ENCODE results near the gene FN1. TPM values are rescaled to one million over a fixed set of nuclear protein-coding genes. Genes with fewer than 3 reads are reported as not detected.

FN1 gene
- total and polyA plus RNA-seq, 2 donors (not counting 1 experiment from before 2014, with no cell fraction given): 3,629 to 5,906 TPM

GRCh38 chr2:215368493-215368809, 67.4 kb downstream of the FN1 start:
- Histone ChIP-seq H4K20me1 (ENCODE audit: control insufficient read depth, extremely low read depth, insufficient read depth, low read length) (no peaks in the 10 kb centered on the region), H3K9ac (ENCODE audit: insufficient read depth, low read length) (no peak overlapping the region), H3K9me3 (ENCODE audit: control insufficient read depth, insufficient read depth, low read depth, low read length) (no peaks in the 10 kb centered on the region), H3K79me2 (ENCODE audit: control insufficient read depth, insufficient read depth, low read length) (peaks cover 6% of the 10 kb centered on the region), H3K36me3 (ENCODE audit: control insufficient read depth, insufficient read depth, low read length) (peaks cover 28% of the 10 kb centered on the region), H3K27ac (ENCODE audit: insufficient read depth, low read length) (no peak overlapping the region), H2AFZ (ENCODE audit: low read length) (no peak overlapping the region), H3K4me1 (ENCODE audit: control insufficient read depth, extremely low read depth, insufficient read depth, low read length) (peaks cover 5% of the 10 kb centered on the region), H3K4me2 (ENCODE audit: extremely low read depth, insufficient read depth, low read length) (no peak overlapping the region), H3K27me3 (ENCODE audit: control insufficient read depth, insufficient read depth, low read length) (no peaks in the 10 kb centered on the region), H3K4me3 (replicated peaks in 1 of 4; ENCODE audit: control extremely low read depth in 1 of 4, insufficient read depth in 1 of 4, low read depth in 3 of 4, low read length in 4 of 4) (no peak overlapping the region)
- DNase-seq (ENCODE audit: low read depth in 2 of 2): no peak
- TF ChIP-seq CTCF (conservative IDR thresholded peaks at IDR 0.05 in 1 of 2, IDR thresholded peaks at IDR 0.05 in 1 of 2; ENCODE audit: low read depth in 1 of 2, low read length in 2 of 2) (no peak), EZH2 (IDR thresholded peaks at IDR 0.05; ENCODE audit: low read length, missing control alignments) (no peak)

GRCh38 chr2:215367662-215368492, 68.0 kb downstream of the FN1 start:
- no peaks in the 10 kb centered on the region for H4K20me1 ChIP-seq (ENCODE audit: control insufficient read depth, extremely low read depth, insufficient read depth, low read length)
- DNase-seq (ENCODE audit: low read depth in 2 of 2): peak; percentile 73 to 81
- peaks cover 32% of the 10 kb centered on the region for H3K36me3 ChIP-seq (ENCODE audit: control insufficient read depth, insufficient read depth, low read length)
- H3K27ac ChIP-seq (ENCODE audit: insufficient read depth, low read length): no peak overlapping the region
- peaks cover 5% of the 10 kb centered on the region for H3K4me1 ChIP-seq (ENCODE audit: control insufficient read depth, extremely low read depth, insufficient read depth, low read length)
- no peaks in the 10 kb centered on the region for H3K27me3 ChIP-seq (ENCODE audit: control insufficient read depth, insufficient read depth, low read length)
- no peaks in the 10 kb centered on the region for H3K9me3 ChIP-seq (ENCODE audit: control insufficient read depth, insufficient read depth, low read depth, low read length)
- H3K9ac ChIP-seq (ENCODE audit: insufficient read depth, low read length): no peak overlapping the region
- H3K4me2 ChIP-seq (ENCODE audit: extremely low read depth, insufficient read depth, low read length): no peak overlapping the region
- peaks cover 6% of the 10 kb centered on the region for H3K79me2 ChIP-seq (ENCODE audit: control insufficient read depth, insufficient read depth, low read length)
- H2AFZ ChIP-seq (ENCODE audit: low read length): no peak overlapping the region
- no peak overlapping the region for H3K4me3 ChIP-seq (replicated peaks in 1 of 4; ENCODE audit: control extremely low read depth in 1 of 4, insufficient read depth in 1 of 4, low read depth in 3 of 4, low read length in 4 of 4)
- TF ChIP-seq EZH2 (IDR thresholded peaks at IDR 0.05; ENCODE audit: low read length, missing control alignments) (no peak), CTCF (conservative IDR thresholded peaks at IDR 0.05 in 1 of 2, IDR thresholded peaks at IDR 0.05 in 1 of 2; ENCODE audit: low read depth in 1 of 2, low read length in 2 of 2) (no peak)

GRCh38 chr2:215366440-215367032, 69.3 kb downstream of the FN1 start:
- no peak overlapping the region for H3K9ac ChIP-seq (ENCODE audit: insufficient read depth, low read length)
- DNase-seq (ENCODE audit: low read depth in 2 of 2): peak; percentile 6 to 17
- H3K27ac ChIP-seq (ENCODE audit: insufficient read depth, low read length): no peak overlapping the region
- H3K4me1 ChIP-seq (ENCODE audit: control insufficient read depth, extremely low read depth, insufficient read depth, low read length): peaks cover 5% of the 10 kb centered on the region
- no peak overlapping the region for H3K4me2 ChIP-seq (ENCODE audit: extremely low read depth, insufficient read depth, low read length)
- no peaks in the 10 kb centered on the region for H3K9me3 ChIP-seq (ENCODE audit: control insufficient read depth, insufficient read depth, low read depth, low read length)
- H3K27me3 ChIP-seq (ENCODE audit: control insufficient read depth, insufficient read depth, low read length): no peaks in the 10 kb centered on the region
- H3K36me3 ChIP-seq (ENCODE audit: control insufficient read depth, insufficient read depth, low read length): peaks cover 34% of the 10 kb centered on the region
- no peak overlapping the region for H2AFZ ChIP-seq (ENCODE audit: low read length)
- H3K79me2 ChIP-seq (ENCODE audit: control insufficient read depth, insufficient read depth, low read length): peaks cover 2% of the 10 kb centered on the region
- no peak overlapping the region for H3K4me3 ChIP-seq (replicated peaks in 1 of 4; ENCODE audit: control extremely low read depth in 1 of 4, insufficient read depth in 1 of 4, low read depth in 3 of 4, low read length in 4 of 4)
- no peaks in the 10 kb centered on the region for H4K20me1 ChIP-seq (ENCODE audit: control insufficient read depth, extremely low read depth, insufficient read depth, low read length)
- TF ChIP-seq EZH2 (IDR thresholded peaks at IDR 0.05; ENCODE audit: low read length, missing control alignments) (no peak), CTCF (conservative IDR thresholded peaks at IDR 0.05 in 1 of 2, IDR thresholded peaks at IDR 0.05 in 1 of 2; ENCODE audit: low read depth in 1 of 2, low read length in 2 of 2) (no peak)
